Activated T-helper 2 cell treated with anti-CD3 and anti-CD28 coated beads, Interferon-gamma antibody, Interleukin-2, Interleukin-4, amounts not matched to agents 10 μg/mL and 5 μg/mL and 100 μg/mL, durations not matched to agents 14 hours and 24 hours and 36 hours (primary cell): Measurements from ENCODE around the gene KREMEN1. TPM values are rescaled to one million over a fixed set of nuclear protein-coding genes. Genes with fewer than 3 reads are reported as not detected.

ENCODE experiments used
- DNase-seq: peaks from one replicate; pipeline ENCODE4 v3.0.0; 2021; ENCODE audit warnings: low spot score
- H3K27ac Mint-ChIP-seq: one replicate; pipeline ENCODE4 v1.8.0; 2021; ENCODE audit warnings: mixed read lengths
- H3K27me3 Mint-ChIP-seq: one replicate; pipeline ENCODE4 v1.8.0; 2021; ENCODE audit warnings: low read depth, mixed read lengths
- H3K36me3 Mint-ChIP-seq: one replicate; pipeline ENCODE4 v1.8.0; 2021; ENCODE audit warnings: low read depth, mixed read lengths
- H3K4me1 Mint-ChIP-seq: one replicate; pipeline ENCODE4 v1.8.0; 2021; ENCODE audit warnings: low read depth, mixed read lengths
- H3K4me3 Mint-ChIP-seq: one replicate; pipeline ENCODE4 v1.8.0; 2021; ENCODE audit warnings: low read depth, mild to moderate bottlenecking, moderate library complexity, mixed read lengths
- H3K9me3 Mint-ChIP-seq: one replicate; pipeline ENCODE4 v1.8.0; 2021; ENCODE audit warnings: mixed read lengths
- intact Hi-C: fragments of 100-400 bp; cut with micrococcal nuclease; formaldehyde crosslinking; loops from one replicate; pipeline ENCODE4 v1.15.1; 2023
- total RNA-seq: library from RNA; stranded (reverse); gene quantifications from 2 replicates; pipeline ENCODE4 v1.2.3, GENCODE V29; 2022

The KREMEN1 gene
- total RNA-seq: 0.23 and 0.27 TPM in 2 replicates

DNA sequence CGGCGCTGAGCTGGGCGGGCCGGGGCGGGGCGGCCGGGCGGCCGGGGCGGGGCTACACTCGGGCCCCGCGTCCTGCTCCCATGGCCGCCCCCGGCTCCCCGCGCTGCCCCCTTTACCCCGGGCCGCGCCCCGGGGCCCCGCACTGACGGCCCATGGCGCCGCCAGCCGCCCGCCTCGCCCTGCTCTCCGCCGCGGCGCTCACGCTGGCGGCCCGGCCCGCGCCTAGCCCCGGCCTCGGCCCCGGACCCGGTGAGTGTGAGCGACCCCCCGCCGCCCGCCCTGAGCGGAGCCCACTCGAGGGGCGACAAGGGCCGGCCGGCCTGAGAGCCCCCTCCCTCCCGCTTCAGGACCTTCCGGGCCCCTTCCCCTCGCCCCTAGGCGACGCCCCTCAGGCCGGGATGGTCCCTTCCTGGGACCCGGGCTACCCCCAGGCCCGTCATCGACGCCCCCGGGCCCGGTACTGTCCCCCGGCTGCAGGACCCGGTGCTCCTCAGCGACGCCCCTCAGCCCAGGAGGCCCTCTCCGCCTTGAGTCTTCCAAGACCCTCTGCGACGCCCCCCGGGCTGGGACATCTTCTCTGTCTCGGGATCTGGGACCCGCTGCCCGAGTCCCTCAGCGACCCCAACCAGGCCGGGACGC is at the start of gene KREMEN1:
Gene KREMEN1 (plus strand): TSS at position 57 of the 639 bp plus-strand sequence. CDS start 96 bp downstream, at position 153.
- H3K36me3 Mint-ChIP-seq: no peaks in the 10 kb centered on the region
- intact Hi-C loops: loop anchor here (5.0 to 10.0 kb wide), 2 partner anchors 129 to 172 kb away; no protein-coding TSS in a partner anchor
- H3K9me3 Mint-ChIP-seq: no peaks in the 10 kb centered on the region
- peak within 1 kb of the TSS; percentile 58 for H3K4me3 Mint-ChIP-seq
- H3K4me1 Mint-ChIP-seq: peaks cover 14% of the 10 kb centered on the region
- H3K27me3 Mint-ChIP-seq: peaks cover 66% of the 10 kb centered on the region
- H3K27ac Mint-ChIP-seq: no peak within 1 kb of the TSS
- no peak for DNase-seq

DNA sequence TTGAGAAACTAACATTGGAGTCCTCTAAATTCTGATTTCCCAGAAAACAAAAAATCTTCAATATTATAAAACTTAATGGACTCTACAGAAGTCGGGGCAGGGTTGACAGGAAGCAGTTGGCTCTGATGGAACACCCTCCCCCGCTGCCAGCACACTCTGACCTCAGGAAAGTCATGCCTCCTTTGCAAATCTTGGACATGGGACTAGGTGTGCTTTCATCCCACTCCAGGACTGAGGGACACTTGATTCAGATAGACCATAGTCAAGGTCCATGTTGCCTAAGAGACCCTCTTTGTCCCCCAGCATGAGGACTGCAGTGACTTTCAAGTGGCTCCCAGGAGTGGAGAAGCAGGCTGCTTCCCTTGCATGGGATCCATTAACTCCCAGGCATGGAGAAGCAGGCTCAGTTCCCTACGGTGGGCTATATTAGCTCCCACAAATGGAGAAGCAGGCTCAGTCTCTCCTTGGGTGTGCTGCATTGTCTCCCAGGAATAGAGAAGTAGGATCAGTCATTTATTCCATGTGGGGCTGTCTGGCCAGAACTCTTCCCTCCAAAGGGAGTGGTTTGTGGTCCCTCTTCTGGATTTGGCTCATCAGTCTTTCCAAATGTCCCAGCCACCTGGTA is 49.6 kb upstream of the KREMEN1 start:
- Mint-ChIP-seq H3K27ac (no peak overlapping the region), H3K27me3 (peaks cover 61% of the 10 kb centered on the region), H3K9me3 (peaks cover 7% of the 10 kb centered on the region), H3K36me3 (no peaks in the 10 kb centered on the region), H3K4me3 (no peak overlapping the region), H3K4me1 (no peaks in the 10 kb centered on the region)
- DNase-seq: no peak
- intact Hi-C loops: loop anchor here (10.0 kb wide), 1 partner anchor 68 kb away; no protein-coding TSS in a partner anchor

- Mint-ChIP-seq H3K27me3 (peaks cover 78% of the 10 kb centered on the region), H3K36me3 (no peaks in the 10 kb centered on the region), H3K4me3 (no peak overlapping the region), H3K4me1 (peaks cover 14% of the 10 kb centered on the region), H3K9me3 (no peaks in the 10 kb centered on the region), H3K27ac (no peak overlapping the region)
- intact Hi-C loops: loop anchor here (10.0 kb wide), 1 partner anchor 72 kb away; no protein-coding TSS in a partner anchor
- DNase-seq: no peak
Observed at GRCh38 chr22:29026579-29026978, 46.3 kb upstream of the KREMEN1 start.

GRCh38 chr22:29028468-29028867 is 44.4 kb upstream of the KREMEN1 start:
- intact Hi-C loops: loop anchor here (10.0 kb wide), 1 partner anchor 74 kb away; no protein-coding TSS in a partner anchor
- no peak overlapping the region for H3K27ac Mint-ChIP-seq
- no peak for DNase-seq
- peaks cover 14% of the 10 kb centered on the region for H3K4me1 Mint-ChIP-seq
- H3K4me3 Mint-ChIP-seq: no peak overlapping the region
- no peaks in the 10 kb centered on the region for H3K36me3 Mint-ChIP-seq
- no peaks in the 10 kb centered on the region for H3K9me3 Mint-ChIP-seq
- H3K27me3 Mint-ChIP-seq: peaks cover 77% of the 10 kb centered on the region

DNA sequence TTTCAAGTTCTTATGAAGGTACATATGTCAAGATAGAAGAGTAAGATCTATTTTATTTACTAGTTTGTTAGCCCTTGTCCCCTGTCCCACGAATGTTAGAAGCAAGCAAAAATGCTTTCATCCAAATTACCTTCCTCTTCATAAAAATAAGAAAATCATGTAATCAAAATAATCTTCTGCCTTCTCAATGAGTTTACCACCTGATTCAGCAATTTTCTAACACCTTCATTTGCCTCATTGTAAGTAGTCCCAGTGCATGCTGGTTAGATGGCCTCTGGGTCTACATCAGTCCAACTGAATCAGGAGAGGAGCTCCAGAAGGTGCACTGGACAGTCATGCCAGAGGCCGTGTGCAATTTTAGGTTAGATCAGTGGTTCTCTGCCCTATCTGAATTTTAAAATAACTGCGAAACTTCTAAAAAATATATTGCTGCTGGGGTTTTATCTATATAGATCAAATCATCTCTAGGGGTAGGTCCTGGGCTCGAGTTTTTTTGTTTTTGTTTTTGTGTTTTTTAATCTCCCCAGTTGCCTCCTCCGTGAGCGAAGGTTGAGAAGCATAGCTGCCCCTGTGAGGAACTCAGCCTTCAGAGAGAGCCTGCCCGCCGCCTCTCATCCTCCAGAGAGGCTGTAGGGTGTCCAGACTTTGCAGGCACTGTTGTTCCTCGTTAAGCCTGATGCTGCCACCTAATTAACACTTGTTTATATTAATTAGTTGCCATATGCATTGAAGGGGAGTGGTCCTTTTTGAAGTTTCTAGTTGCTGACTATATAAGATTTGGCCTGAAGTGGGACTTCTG is 43.4 kb upstream of the KREMEN1 start:
- DNase-seq: no peak
- H3K4me1 Mint-ChIP-seq: peaks cover 14% of the 10 kb centered on the region
- H3K27me3 Mint-ChIP-seq: peaks cover 74% of the 10 kb centered on the region
- no peak overlapping the region for H3K4me3 Mint-ChIP-seq
- no peaks in the 10 kb centered on the region for H3K36me3 Mint-ChIP-seq
- no peak overlapping the region for H3K27ac Mint-ChIP-seq
- intact Hi-C loops: loop anchor here (10.0 kb wide), 1 partner anchor 75 kb away; no protein-coding TSS in a partner anchor
- no peaks in the 10 kb centered on the region for H3K9me3 Mint-ChIP-seq

GRCh38 chr22:29030016-29030617 is 42.7 kb upstream of the KREMEN1 start:
- Mint-ChIP-seq H3K27ac (no peak overlapping the region), H3K27me3 (peaks cover 78% of the 10 kb centered on the region), H3K4me1 (peaks cover 14% of the 10 kb centered on the region), H3K9me3 (no peaks in the 10 kb centered on the region), H3K4me3 (peak overlapping the region; percentile 7), H3K36me3 (no peaks in the 10 kb centered on the region)
- no peak for DNase-seq
- intact Hi-C loops: no loop called here

DNA sequence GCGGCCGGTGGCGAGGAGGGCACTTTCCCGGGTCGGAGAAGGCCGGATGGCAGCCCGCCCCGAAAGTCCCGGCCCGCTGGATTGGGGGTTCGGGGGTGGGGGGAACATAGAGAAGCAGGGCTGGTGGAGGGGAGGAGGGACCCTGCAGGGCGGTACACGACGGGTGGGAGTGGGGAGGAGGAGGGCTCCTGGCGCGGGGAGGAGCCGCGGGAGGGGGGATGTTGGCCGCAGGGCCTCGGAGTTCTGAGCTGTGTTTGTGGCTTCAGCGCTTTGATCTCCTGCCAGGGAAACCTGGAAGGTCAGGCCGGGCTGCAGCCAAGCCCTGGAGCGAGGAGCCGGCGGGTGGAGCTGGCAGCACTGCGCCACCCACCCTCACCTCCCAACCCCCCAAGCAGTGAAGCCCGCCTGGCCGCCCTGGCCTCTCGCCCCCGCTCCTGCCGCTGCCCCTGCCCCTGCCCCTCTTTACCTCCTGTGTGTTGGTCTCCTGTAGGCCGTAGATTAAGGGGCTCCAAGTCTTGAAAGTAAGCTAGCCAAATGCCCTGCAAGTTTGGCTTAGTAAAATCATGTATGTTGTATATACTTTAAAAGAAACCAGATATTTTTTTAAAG is 42.1 kb upstream of the KREMEN1 start:
- DNase-seq: no peak
- Mint-ChIP-seq H3K36me3 (no peaks in the 10 kb centered on the region), H3K27ac (no peak overlapping the region), H3K9me3 (no peaks in the 10 kb centered on the region), H3K27me3 (peaks cover 75% of the 10 kb centered on the region), H3K4me3 (no peak overlapping the region), H3K4me1 (peaks cover 14% of the 10 kb centered on the region)
- intact Hi-C loops: no loop called here

- H3K27me3 Mint-ChIP-seq: peaks cover 72% of the 10 kb centered on the region
- no peaks in the 10 kb centered on the region for H3K9me3 Mint-ChIP-seq
- H3K4me3 Mint-ChIP-seq: no peak overlapping the region
- intact Hi-C loops: no loop called here
- peaks cover 14% of the 10 kb centered on the region for H3K4me1 Mint-ChIP-seq
- H3K36me3 Mint-ChIP-seq: no peaks in the 10 kb centered on the region
- DNase-seq: no peak
- H3K27ac Mint-ChIP-seq: no peak overlapping the region
Observed at GRCh38 chr22:29031227-29032011, 41.4 kb upstream of the KREMEN1 start.

DNA sequence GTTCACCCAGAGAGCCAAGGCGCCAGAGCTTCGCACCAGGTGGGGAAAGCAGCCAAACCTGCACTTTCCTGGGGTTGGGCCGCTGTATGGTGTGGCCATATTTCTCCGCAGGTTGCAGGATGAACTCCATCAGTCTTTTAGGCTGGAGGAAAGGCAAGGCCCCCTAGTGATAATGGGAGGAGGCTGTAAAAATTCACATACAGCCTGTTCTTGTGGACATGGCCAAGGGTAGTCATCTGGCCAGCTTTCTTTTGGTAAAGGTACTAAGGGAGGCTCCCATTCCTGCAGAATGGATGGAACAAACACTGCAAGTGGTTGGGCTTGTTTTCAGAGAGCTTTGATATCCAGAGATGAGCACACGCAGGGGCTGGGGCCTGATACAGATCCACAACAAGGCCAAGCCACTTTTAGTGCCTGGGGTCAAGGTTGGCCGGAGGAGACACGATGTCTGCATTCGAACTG is 40.8 kb upstream of the KREMEN1 start:
- Mint-ChIP-seq H3K4me1 (peaks cover 14% of the 10 kb centered on the region), H3K36me3 (no peaks in the 10 kb centered on the region), H3K27me3 (peaks cover 66% of the 10 kb centered on the region), H3K9me3 (no peaks in the 10 kb centered on the region), H3K27ac (no peak overlapping the region), H3K4me3 (no peak overlapping the region)
- intact Hi-C loops: no loop called here
- DNase-seq: no peak

DNA sequence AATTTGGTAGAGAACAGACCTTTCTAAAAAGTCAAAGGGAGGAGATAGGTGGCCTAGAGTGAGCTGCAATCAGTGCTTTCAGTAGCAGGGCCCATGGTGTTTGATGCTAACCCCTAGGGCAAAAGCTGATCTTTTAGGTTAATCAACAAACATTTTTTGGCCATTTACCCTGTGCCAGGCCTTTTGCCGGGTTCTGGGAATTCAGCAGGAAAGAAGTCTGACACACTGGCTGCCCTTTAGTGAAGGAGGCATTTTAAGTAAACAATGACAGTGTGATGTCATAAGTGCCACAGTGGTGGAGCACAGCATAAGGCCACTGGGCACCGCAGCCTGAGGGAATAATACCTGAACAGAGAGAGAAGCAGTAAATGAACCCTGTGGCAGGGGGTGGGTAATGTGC is 40.3 kb upstream of the KREMEN1 start:
- Mint-ChIP-seq H3K4me1 (peaks cover 14% of the 10 kb centered on the region), H3K9me3 (no peaks in the 10 kb centered on the region), H3K27ac (no peak overlapping the region), H3K4me3 (no peak overlapping the region), H3K36me3 (no peaks in the 10 kb centered on the region), H3K27me3 (peaks cover 62% of the 10 kb centered on the region)
- no peak for DNase-seq
- intact Hi-C loops: no loop called here

DNA sequence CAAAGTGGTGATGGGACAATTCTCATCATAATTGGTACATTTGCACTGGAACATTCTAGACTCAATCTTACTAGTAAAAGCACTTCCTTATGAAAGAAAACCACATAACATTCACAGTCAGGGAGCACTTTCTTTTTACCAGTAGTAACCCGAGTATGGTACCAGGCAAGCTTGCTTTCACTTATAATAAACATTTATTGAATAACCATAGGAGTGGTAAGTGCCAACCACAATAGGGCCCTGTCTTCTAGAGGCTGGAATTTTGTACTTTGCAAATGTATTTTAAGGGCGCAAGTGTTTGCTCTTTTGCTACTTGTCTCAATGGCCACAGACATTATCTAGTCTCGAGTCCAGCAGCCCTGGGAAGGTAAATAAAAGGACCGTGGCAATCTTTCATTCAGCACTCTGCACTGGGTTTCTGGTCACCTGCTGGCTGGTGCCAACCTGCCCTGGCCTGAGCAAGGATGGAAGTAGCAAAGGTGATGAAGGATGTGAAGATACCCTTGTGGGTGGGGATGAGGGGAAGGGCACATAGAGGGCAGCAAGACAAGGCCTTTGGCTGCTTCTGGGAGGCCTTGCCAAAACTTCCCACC is 35.4 kb upstream of the KREMEN1 start:
- no peak overlapping the region for H3K27ac Mint-ChIP-seq
- no peak for DNase-seq
- no peaks in the 10 kb centered on the region for H3K4me1 Mint-ChIP-seq
- no peaks in the 10 kb centered on the region for H3K9me3 Mint-ChIP-seq
- no peak overlapping the region for H3K4me3 Mint-ChIP-seq
- intact Hi-C loops: no loop called here
- H3K36me3 Mint-ChIP-seq: no peaks in the 10 kb centered on the region
- H3K27me3 Mint-ChIP-seq: peaks cover 35% of the 10 kb centered on the region
